Measurements from ENCODE around the gene KIF6.

The KIF6 gene

GRCh38 chr6:39666706-39667489, 58.3 kb downstream of the KIF6 start:
- DNase-seq (ENCODE audit: low read depth in 3 of 3, low spot score in 1 of 3), result no peak

- DNase-seq (ENCODE audit: low read depth in 3 of 3, low spot score in 1 of 3), result no peak
Measured at GRCh38 chr6:39665861-39666260, 59.3 kb downstream of the KIF6 start.

GRCh38 chr6:39664173-39664572, 61.0 kb downstream of the KIF6 start:
- DNase-seq (ENCODE audit: low read depth in 3 of 3, low spot score in 1 of 3), result no peak

GRCh38 chr6:39657355-39658135, 67.7 kb downstream of the KIF6 start:
- no peak for DNase-seq (ENCODE audit: low read depth in 3 of 3, low spot score in 1 of 3)

GRCh38 chr6:39654121-39654520, 71.1 kb downstream of the KIF6 start:
- DNase-seq (ENCODE audit: low read depth in 3 of 3, low spot score in 1 of 3), result no peak

GRCh38 chr6:39653612-39654011, 71.6 kb downstream of the KIF6 start:
- DNase-seq (ENCODE audit: low read depth in 3 of 3, low spot score in 1 of 3), result no peak

GRCh38 chr6:39649996-39650395, 75.2 kb downstream of the KIF6 start:
- DNase-seq (ENCODE audit: low read depth in 3 of 3, low spot score in 1 of 3), result no peak

- DNase-seq (ENCODE audit: low read depth in 3 of 3, low spot score in 1 of 3), result no peak
Measured at GRCh38 chr6:39646751-39647420, 78.3 kb downstream of the KIF6 start.

- no peak for DNase-seq (ENCODE audit: low read depth in 3 of 3, low spot score in 1 of 3)
Measured at GRCh38 chr6:39642270-39642669, 82.9 kb downstream of the KIF6 start.

- no peak for DNase-seq (ENCODE audit: low read depth in 3 of 3, low spot score in 1 of 3)
Measured at GRCh38 chr6:39638126-39638822, 86.9 kb downstream of the KIF6 start.

- no peak for DNase-seq (ENCODE audit: low read depth in 3 of 3, low spot score in 1 of 3)
Measured at GRCh38 chr6:39634646-39635341, 90.4 kb downstream of the KIF6 start.

- DNase-seq (ENCODE audit: low read depth in 3 of 3, low spot score in 1 of 3), result no peak
Measured at GRCh38 chr6:39625209-39625608, 100.0 kb downstream of the KIF6 start.

- DNase-seq (ENCODE audit: low read depth in 3 of 3, low spot score in 1 of 3), result no peak
Measured at GRCh38 chr6:39623750-39624149, 101.5 kb downstream of the KIF6 start.

- DNase-seq (ENCODE audit: low read depth in 3 of 3, low spot score in 1 of 3), result no peak
Measured at GRCh38 chr6:39617520-39617919, 107.7 kb downstream of the KIF6 start.

- DNase-seq (ENCODE audit: low read depth in 3 of 3, low spot score in 1 of 3), result no peak
Measured at GRCh38 chr6:39617026-39617425, 108.2 kb downstream of the KIF6 start.

GRCh38 chr6:39615622-39616021, 109.6 kb downstream of the KIF6 start:
- no peak for DNase-seq (ENCODE audit: low read depth in 3 of 3, low spot score in 1 of 3)

GRCh38 chr6:39614393-39614950, 110.7 kb downstream of the KIF6 start:
- no peak for DNase-seq (ENCODE audit: low read depth in 3 of 3, low spot score in 1 of 3)

GRCh38 chr6:39610221-39610620, 115.0 kb downstream of the KIF6 start:
- no peak for DNase-seq (ENCODE audit: low read depth in 3 of 3, low spot score in 1 of 3)

- DNase-seq (ENCODE audit: low read depth in 3 of 3, low spot score in 1 of 3), result no peak
Measured at GRCh38 chr6:39608652-39609345, 116.4 kb downstream of the KIF6 start.
